ENCODE results near the gene AGAP3.

The AGAP3 gene

GRCh38 chr7:151152643-151153513 is 66.6 kb downstream of the AGAP3 start:
- DNase-seq (ENCODE audit: low read depth, low spot score): no peak

- no peak for DNase-seq (ENCODE audit: low read depth, low spot score)
These were observed 71.5 kb downstream of the AGAP3 start for GRCh38 chr7:151157645-151158329.

DNA sequence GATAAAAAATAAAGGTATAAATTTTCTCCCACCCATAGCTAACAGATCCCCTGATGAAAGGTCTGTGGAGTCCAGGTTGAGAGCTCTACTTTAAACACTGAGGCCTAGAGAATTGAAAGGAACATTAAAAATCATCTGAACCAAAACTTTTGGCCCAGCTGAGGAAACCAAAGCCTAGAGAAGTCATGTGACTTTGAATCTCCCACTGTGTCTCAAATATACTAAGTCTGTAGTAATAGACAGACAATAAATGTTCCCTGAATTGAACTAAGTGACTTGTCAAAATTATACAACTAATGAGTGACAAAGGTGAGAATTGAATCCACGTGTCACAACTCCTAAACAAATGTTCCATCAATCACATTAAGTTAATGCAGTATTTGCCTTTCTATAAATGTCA is 75.5 kb downstream of the AGAP3 start:
- DNase-seq (ENCODE audit: low read depth, low spot score): no peak

GRCh38 chr7:151166629-151167196 is 80.4 kb downstream of the AGAP3 start:
- DNase-seq (ENCODE audit: low read depth, low spot score): no peak

- peak; percentile 51 for DNase-seq (ENCODE audit: low read depth, low spot score)
These were observed 81.1 kb downstream of the AGAP3 start, which contains the start of gene GBX1 for GRCh38 chr7:151167197-151167961. GBX1 (minus strand) TSS chr7:151167694; CDS start chr7:151167548, 146 bp downstream.

- peak; percentile 50 for DNase-seq (ENCODE audit: low read depth, low spot score)
These were observed 81.9 kb downstream of the AGAP3 start for GRCh38 chr7:151168003-151168786.

DNA sequence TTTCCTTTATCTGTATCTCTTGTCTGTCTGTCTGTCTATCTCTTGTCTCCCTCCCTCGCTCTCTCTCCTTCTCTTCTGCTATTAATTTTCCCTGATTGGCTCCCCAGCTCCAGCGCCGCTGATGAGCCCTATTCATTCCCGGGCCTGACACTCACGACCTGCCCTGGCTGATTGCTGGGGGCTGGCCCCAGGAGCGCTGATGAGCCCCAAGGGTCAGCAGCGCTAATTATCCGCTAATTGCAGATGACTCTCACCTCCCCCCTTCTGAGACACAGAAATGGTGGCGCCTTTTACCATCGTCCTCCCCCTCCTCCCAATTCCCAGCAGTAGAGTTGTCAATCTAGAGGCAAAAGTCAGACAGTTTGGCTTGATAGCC is 82.5 kb downstream of the AGAP3 start:
- DNase-seq (ENCODE audit: low read depth, low spot score): no peak

DNA sequence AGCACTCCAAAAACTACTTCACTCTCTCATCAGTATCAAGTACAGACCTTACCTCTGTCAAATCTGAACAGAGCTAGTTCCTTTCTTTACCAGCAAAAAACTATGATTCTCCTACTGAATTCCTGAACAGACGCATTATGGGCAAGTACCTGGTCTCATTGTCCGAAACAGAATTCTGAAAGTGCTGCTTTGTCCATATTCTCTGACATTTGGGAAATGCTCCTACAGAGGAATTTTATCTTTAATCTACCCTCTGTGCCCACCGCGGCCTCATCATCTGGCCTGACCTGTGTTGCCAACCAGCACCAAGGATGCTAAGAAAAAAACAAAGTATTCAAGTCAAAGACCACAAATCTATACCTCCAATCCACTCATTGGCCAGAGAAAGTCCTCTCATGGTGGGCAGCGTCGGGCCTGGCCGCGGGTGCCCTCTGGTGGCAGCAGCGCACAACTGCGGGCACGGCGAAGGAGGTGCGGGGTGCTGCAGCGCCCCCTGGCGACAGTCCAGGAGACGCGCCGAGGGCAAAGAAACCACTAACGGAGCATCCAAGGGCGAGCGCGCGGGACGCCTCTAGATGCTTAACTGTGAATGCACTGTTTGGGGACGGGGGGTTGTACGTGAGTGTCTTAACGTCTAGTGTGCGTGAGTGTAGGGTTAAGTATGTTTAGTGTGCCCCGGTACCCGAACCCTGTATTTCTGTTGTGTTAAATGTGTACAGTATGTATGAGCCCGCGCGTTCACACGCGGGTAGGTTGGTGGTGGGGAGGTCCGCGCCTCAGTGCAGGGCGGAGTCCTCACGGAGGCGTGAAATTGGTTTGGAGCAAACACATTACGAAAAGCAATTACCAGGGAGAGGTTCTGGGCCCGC is 86.2 kb downstream of the AGAP3 start:
- DNase-seq (ENCODE audit: low read depth, low spot score): peak; percentile 89

GRCh38 chr7:151173386-151174245 is 87.3 kb downstream of the AGAP3 start:
- no peak for DNase-seq (ENCODE audit: low read depth, low spot score)

GRCh38 chr7:151174246-151175046 is 88.2 kb downstream of the AGAP3 start:
- DNase-seq (ENCODE audit: low read depth, low spot score): peak; percentile 39

DNA sequence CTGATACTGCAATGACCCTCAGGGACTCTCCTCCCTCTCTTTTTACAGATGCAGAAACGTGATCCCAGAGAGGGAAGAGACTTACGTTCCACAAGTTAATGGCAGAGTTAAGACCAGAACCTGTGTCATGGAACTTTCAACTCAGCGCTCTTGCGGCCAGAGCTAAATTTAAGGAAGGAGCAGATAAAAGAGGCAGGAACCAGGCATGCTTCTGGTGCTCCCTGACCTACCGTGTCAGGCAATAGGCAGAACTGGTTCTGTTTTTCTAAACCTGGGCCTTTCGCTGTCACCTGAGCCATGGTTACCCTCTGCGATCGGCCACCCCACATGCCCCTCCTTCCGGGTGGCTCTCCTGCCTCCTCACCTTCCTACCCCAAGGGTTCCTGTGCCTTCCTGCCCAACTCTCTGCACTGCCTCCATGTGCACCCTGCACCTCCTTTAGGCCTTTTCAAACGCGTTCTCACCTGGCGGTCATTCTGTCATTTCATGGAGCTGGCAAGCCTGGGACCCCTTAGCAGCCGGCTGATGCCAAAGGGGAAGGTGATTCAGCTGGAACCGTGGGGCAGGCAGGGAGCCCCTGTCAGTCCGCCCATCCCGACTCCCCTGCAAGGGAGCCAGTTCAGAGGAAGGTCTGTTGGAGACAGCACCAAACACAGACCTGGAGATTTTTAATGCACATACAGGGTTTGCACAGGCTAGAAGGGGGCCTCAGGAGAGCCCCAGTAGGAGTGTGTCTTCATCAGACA is 88.9 kb downstream of the AGAP3 start:
- DNase-seq (ENCODE audit: low read depth, low spot score): no peak

DNA sequence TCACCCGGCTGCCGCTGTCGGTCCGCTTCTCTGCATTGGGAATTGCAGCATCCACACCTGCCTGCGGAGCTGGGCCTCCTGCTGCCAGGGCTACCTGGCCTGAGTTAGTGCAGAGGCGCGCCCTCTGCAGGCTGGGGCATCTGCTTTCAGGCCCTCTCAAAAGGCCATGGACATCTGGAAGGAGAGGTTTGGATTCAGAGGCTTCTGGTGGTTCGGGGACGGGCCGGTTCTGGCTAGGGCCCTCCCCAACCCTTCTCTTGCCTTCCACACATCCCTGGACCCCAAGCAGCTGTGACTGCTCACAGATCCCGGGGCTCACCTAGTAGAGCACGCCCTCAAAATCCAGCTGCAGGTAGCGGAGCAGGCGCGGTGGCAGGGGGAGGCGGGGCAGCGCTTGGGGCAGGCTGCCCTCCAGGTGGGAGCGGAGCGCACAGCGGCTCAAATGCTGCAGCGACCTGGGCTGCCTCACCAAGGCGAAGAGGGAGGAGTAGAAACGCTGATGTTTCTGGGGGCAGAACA is 89.6 kb downstream of the AGAP3 start:
- no peak for DNase-seq (ENCODE audit: low read depth, low spot score)

- no peak for DNase-seq (ENCODE audit: low read depth, low spot score)
These were observed 90.1 kb downstream of the AGAP3 start for GRCh38 chr7:151176401-151176800.

DNA sequence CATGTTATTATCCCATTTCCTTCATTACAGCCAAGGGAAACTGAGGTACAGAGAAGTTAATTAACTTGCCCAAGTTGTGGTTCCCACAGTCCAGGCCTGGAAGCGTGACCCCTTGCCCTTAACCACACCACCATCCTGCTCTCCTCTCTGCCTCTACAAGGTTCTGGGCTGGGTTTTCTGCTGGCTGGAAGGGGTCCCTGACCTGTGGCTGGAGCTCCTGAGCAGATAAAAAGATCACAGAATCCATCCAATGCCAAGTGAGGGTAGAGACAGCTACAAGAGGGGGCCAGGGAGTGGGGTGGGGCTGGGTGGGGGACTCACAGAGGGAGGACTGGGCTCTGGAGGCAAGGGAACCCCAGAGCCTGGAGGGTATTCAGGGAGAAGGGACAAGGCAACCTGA is 91.0 kb downstream of the AGAP3 start:
- no peak for DNase-seq (ENCODE audit: low read depth, low spot score)

GRCh38 chr7:151178236-151178635 is 92.0 kb downstream of the AGAP3 start:
- DNase-seq (ENCODE audit: low read depth, low spot score): no peak

DNA sequence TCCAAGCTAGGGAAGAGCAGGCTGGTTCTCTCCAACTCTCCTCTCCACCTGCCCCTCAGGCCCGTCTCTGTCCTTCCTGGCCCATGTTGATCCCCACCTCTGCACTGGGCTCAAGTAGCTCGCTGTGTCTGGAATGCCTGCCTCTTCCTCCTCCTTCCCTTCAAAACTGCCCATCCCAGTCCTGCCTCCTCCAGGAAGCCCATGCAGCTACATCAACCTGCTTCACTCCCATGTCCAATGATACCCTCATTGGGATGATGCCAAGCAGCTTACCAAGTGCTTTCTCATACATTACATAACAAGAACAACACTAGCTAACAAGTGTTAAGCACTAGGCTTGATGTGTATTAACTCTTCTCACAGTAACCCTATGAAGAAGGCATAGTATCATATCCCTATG is 92.6 kb downstream of the AGAP3 start:
- no peak for DNase-seq (ENCODE audit: low read depth, low spot score)

- no peak for DNase-seq (ENCODE audit: low read depth, low spot score)
These were observed 93.1 kb downstream of the AGAP3 start for GRCh38 chr7:151179287-151179860.

Data from astrocyte of the hippocampus (primary cell).